GM18511 (cell line): ENCODE results near the gene NAV2.
"Not testable (repeated sequence)": the region's sequence is repeated elsewhere in the genome, so short reads cannot be mapped to it uniquely, and the experiment has no call there.

Experiments
- ATAC-seq: cut with Tn5 transposase; IDR thresholded peaks from one replicate; pipeline ENCODE4 v1.9.1; 2021; ENCODE audit warnings: mild to moderate bottlenecking, moderate library complexity; ENCODE audit not compliant: unreplicated experiment

Gene NAV2

GRCh38 chr11:19987331-19987801 lies 274.7 kb downstream of the NAV2 start:
- ATAC-seq, result no peak

GRCh38 chr11:19988598-19988997 lies 276.0 kb downstream of the NAV2 start:
- ATAC-seq, result no peak

GRCh38 chr11:19989191-19989590 lies 276.6 kb downstream of the NAV2 start:
- ATAC-seq, result no peak

GRCh38 chr11:19992162-19992561 lies 279.5 kb downstream of the NAV2 start:
- no peak for ATAC-seq

GRCh38 chr11:19992998-19993397 lies 280.4 kb downstream of the NAV2 start:
- no peak for ATAC-seq

- ATAC-seq, result no peak
These were observed 282.0 kb downstream of the NAV2 start for GRCh38 chr11:19994672-19995071.

- no peak for ATAC-seq
These were observed 282.5 kb downstream of the NAV2 start for GRCh38 chr11:19995145-19995544.

GRCh38 chr11:19996571-19996970 lies 283.9 kb downstream of the NAV2 start:
- no peak for ATAC-seq

GRCh38 chr11:20000022-20000350 lies 287.3 kb downstream of the NAV2 start:
- no peak for ATAC-seq

- ATAC-seq, result no peak
These were observed 287.9 kb downstream of the NAV2 start for GRCh38 chr11:20000351-20001134.

GRCh38 chr11:20002312-20003216 lies 289.9 kb downstream of the NAV2 start:
- no peak for ATAC-seq

GRCh38 chr11:20003351-20003750 lies 290.7 kb downstream of the NAV2 start:
- ATAC-seq, result no peak

- no peak for ATAC-seq
These were observed 292.2 kb downstream of the NAV2 start for GRCh38 chr11:20004866-20005265.

GRCh38 chr11:20005747-20006146 lies 293.1 kb downstream of the NAV2 start:
- no peak for ATAC-seq

GRCh38 chr11:20006618-20007017 lies 294.0 kb downstream of the NAV2 start:
- not testable (repeated sequence) for ATAC-seq

GRCh38 chr11:20007386-20007785 lies 294.7 kb downstream of the NAV2 start:
- ATAC-seq, result no peak

- ATAC-seq, result no peak
These were observed 295.7 kb downstream of the NAV2 start for GRCh38 chr11:20008190-20008870.

- ATAC-seq, result no peak
These were observed 296.4 kb downstream of the NAV2 start for GRCh38 chr11:20008871-20009644.

GRCh38 chr11:20010156-20010850 lies 297.7 kb downstream of the NAV2 start:
- no peak for ATAC-seq

GRCh38 chr11:20010851-20011225 lies 298.2 kb downstream of the NAV2 start:
- ATAC-seq, result no peak
